AG04450 (cell line): ENCODE data around the gene SH3GL2. TPM values are rescaled to one million over a fixed set of nuclear protein-coding genes. Genes with fewer than 3 reads are reported as not detected.
A peak's percentile ranks its signal among the peaks of the same experiment; 100 is the strongest.

Experiments used
- CTCF ChIA-PET: fragments of 300-600, 350-600 bp; formaldehyde crosslinking; extraction: SDS; loops from one replicate; lab custom pipeline; 2022; ENCODE audit warnings: antibody characterized with exemption, inconsistent platforms; lab: Charles Lee
- POLR2A ChIA-PET: fragments of 350-600 bp; formaldehyde crosslinking; extraction: SDS; loops from one replicate; lab custom pipeline; 2021; ENCODE audit warnings: antibody characterized with exemption, inconsistent platforms; lab: Yijun Ruan, JAX
- DNase-seq: peaks from one replicate; pipeline ENCODE4 v3.0.0-alpha.2; 2011; ENCODE audit warnings: low read depth, low spot score
- H3K27ac ChIP-seq: one replicate; pipeline ENCODE4 v1.5.1; 2012; ENCODE audit warnings: low read depth, low read length, control low read depth
- H3K27me3 ChIP-seq: one replicate; pipeline ENCODE4 v1.6.0; 2012; ENCODE audit warnings: low read length; ENCODE audit not compliant: control insufficient read depth, insufficient read depth
- H3K4me3 ChIP-seq: 2 replicates; pipeline ENCODE4 v1.5.1; 2011; ENCODE audit warnings: mild to moderate bottlenecking, low read depth, low read length, control low read depth
- H3K9me3 ChIP-seq: 2 replicates; pipeline ENCODE4 v1.5.1; 2012; ENCODE audit warnings: low read length; ENCODE audit not compliant: control insufficient read depth, insufficient read depth
- polyA plus RNA-seq: library from polyadenylated mRNA; depleted of rRNA; stranded (reverse); fragments of >200 nt; gene quantifications from 2 replicates; pipeline ENCODE4 v1.2.3, GENCODE V29; 2011
- TF ChIP-seq, protein P1 (sequence below): IDR thresholded peaks from 2 replicates; pipeline ENCODE4 v1.5.1; 2011; ENCODE audit warnings: low read depth, low read length, control low read depth, inconsistent platforms

The SH3GL2 gene
- polyA plus RNA-seq, 1 experiment = 0.04 TPM

GRCh38 chr9:17604556-17604955 is 25.7 kb downstream of the SH3GL2 start:
- POLR2A ChIA-PET = interaction anchor here (0.5 kb wide), 1 partner anchor 47 kb away, joined by 3 read pairs; no protein-coding TSS in a partner anchor
- no peak overlapping the region for H3K4me3 ChIP-seq
- no peak overlapping the region for H3K27ac ChIP-seq
- TF ChIP-seq, protein P1, sequence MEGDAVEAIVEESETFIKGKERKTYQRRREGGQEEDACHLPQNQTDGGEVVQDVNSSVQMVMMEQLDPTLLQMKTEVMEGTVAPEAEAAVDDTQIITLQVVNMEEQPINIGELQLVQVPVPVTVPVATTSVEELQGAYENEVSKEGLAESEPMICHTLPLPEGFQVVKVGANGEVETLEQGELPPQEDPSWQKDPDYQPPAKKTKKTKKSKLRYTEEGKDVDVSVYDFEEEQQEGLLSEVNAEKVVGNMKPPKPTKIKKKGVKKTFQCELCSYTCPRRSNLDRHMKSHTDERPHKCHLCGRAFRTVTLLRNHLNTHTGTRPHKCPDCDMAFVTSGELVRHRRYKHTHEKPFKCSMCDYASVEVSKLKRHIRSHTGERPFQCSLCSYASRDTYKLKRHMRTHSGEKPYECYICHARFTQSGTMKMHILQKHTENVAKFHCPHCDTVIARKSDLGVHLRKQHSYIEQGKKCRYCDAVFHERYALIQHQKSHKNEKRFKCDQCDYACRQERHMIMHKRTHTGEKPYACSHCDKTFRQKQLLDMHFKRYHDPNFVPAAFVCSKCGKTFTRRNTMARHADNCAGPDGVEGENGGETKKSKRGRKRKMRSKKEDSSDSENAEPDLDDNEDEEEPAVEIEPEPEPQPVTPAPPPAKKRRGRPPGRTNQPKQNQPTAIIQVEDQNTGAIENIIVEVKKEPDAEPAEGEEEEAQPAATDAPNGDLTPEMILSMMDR = no peak
- CTCF ChIA-PET = no interaction called here
- H3K27me3 ChIP-seq = no peaks in the 10 kb centered on the region
- no peak for DNase-seq
- H3K9me3 ChIP-seq = no peaks in the 10 kb centered on the region

- Histone ChIP-seq H3K9me3 (no peaks in the 10 kb centered on the region), H3K4me3 (no peak overlapping the region), H3K27me3 (no peaks in the 10 kb centered on the region), H3K27ac (no peak overlapping the region)
- ChIA-PET POLR2A (no interaction called here), CTCF (no interaction called here)
- DNase-seq = no peak
- TF ChIP-seq, protein P1 = no peak
These were observed 30.6 kb downstream of the SH3GL2 start for GRCh38 chr9:17609312-17610005.

DNA sequence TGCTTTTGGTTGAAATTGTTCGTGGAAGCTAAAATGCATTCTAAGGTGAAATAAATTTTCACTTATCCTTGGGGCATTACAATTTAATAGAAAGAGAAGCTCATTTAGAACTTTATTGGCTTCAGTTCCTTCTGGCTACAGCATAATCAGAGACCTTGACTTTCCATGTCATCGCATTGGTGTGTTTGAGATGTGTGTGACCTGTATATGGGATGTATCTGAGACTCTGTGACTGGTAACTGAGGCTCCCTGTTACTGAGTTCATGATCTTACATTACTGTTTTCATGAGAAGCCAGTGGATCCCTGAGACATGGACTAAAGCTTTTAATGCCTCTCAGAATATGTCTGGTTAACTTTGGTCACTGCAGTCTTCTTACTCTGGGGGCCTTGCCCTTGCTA is 32.5 kb downstream of the SH3GL2 start:
- H3K27me3 ChIP-seq = no peaks in the 10 kb centered on the region
- TF ChIP-seq, protein P1 = no peak
- H3K9me3 ChIP-seq = no peaks in the 10 kb centered on the region
- no peak overlapping the region for H3K27ac ChIP-seq
- DNase-seq = no peak
- ChIA-PET CTCF (interaction anchor here (0.6 kb wide), 1 partner anchor 199 kb away, joined by 3 read pairs; no protein-coding TSS in a partner anchor), POLR2A (no interaction called here)
- no peak overlapping the region for H3K4me3 ChIP-seq

- POLR2A ChIA-PET = no interaction called here
- no peak for DNase-seq
- TF ChIP-seq, protein P1 = no peak
- Histone ChIP-seq H3K27me3 (no peaks in the 10 kb centered on the region), H3K27ac (no peak overlapping the region), H3K9me3 (no peaks in the 10 kb centered on the region), H3K4me3 (no peak overlapping the region)
- CTCF ChIA-PET = no interaction called here
These were observed 33.1 kb downstream of the SH3GL2 start for GRCh38 chr9:17611917-17612316.

GRCh38 chr9:17613758-17614157 is 34.9 kb downstream of the SH3GL2 start:
- ChIA-PET POLR2A (interaction anchor here (0.8 to 1.0 kb wide), 2 partner anchors 12 to 14 kb away, joined by 3 read pairs; no protein-coding TSS in a partner anchor), CTCF (no interaction called here)
- Histone ChIP-seq H3K27ac (no peak overlapping the region), H3K9me3 (no peaks in the 10 kb centered on the region), H3K4me3 (no peak overlapping the region), H3K27me3 (no peaks in the 10 kb centered on the region)
- TF ChIP-seq, protein P1 = no peak
- DNase-seq = peak; percentile 56
